ENCODE measurements around the gene PTGER1. TPM values are rescaled to one million over a fixed set of nuclear protein-coding genes. Genes with fewer than 3 reads are reported as not detected.

PTGER1 gene
- total and polyA plus RNA-seq, 8 donors: 0.76 to 12.9 (median 5.5) TPM

- H3K27ac ChIP-seq: peak overlapping the region; percentile 62 to 75
- no peak for DNase-seq
- H3K4me1 ChIP-seq: peaks cover 18 to 34% of the 10 kb centered on the region in 2 donors
- H3K4me3 ChIP-seq: peak overlapping the region; percentile 85 to 87
- ATAC-seq: peak; percentile 2
- no peaks in the 10 kb centered on the region for H3K27me3 ChIP-seq
- H3K9me3 ChIP-seq: no peaks in the 10 kb centered on the region
- H3K36me3 ChIP-seq: peaks cover 0 to 21% of the 10 kb centered on the region in 2 donors
- TF ChIP-seq CTCF (IDR thresholded peaks at IDR 0.05): no peak
- intact Hi-C loops (cut with DNase I): no loop called here
These were observed 19.9 kb upstream of the PTGER1 start for GRCh38 chr19:14494910-14495671.

- intact Hi-C loops (cut with DNase I): no loop called here
- TF ChIP-seq CTCF (IDR thresholded peaks at IDR 0.05): no peak
- Histone ChIP-seq H3K4me3 (peak overlapping the region in 1 of 2 donors; percentile 85), H3K27me3 (no peaks in the 10 kb centered on the region), H3K4me1 (peaks cover 18 to 34% of the 10 kb centered on the region in 2 donors), H3K27ac (peak overlapping the region in 1 of 2 donors; percentile 75), H3K36me3 (peaks cover 0 to 27% of the 10 kb centered on the region in 2 donors), H3K9me3 (no peaks in the 10 kb centered on the region)
- ATAC-seq (no peak), DNase-seq (no peak)
These were observed 19.3 kb upstream of the PTGER1 start for GRCh38 chr19:14494411-14494810.

GRCh38 chr19:14492756-14493337, 17.7 kb upstream of the PTGER1 start:
- no peak for TF ChIP-seq CTCF (IDR thresholded peaks at IDR 0.05)
- DNase-seq (no peak), ATAC-seq (no peak)
- Histone ChIP-seq H3K27me3 (no peaks in the 10 kb centered on the region), H3K9me3 (no peaks in the 10 kb centered on the region), H3K27ac (no peak overlapping the region), H3K36me3 (peaks cover 0 to 41% of the 10 kb centered on the region in 2 donors), H3K4me1 (peaks cover 15 to 29% of the 10 kb centered on the region in 2 donors), H3K4me3 (no peak overlapping the region)
- intact Hi-C loops (cut with DNase I): no loop called here

- no peaks in the 10 kb centered on the region for H3K4me1 ChIP-seq
- H3K4me3 ChIP-seq: no peak overlapping the region
- intact Hi-C loops (cut with DNase I): no loop called here
- no peaks in the 10 kb centered on the region for H3K27me3 ChIP-seq
- H3K9me3 ChIP-seq: no peaks in the 10 kb centered on the region
- no peak for TF ChIP-seq CTCF (IDR thresholded peaks at IDR 0.05)
- H3K27ac ChIP-seq: no peak overlapping the region
- ATAC-seq (no peak), DNase-seq (no peak)
- peaks cover 0 to 62% of the 10 kb centered on the region in 2 donors for H3K36me3 ChIP-seq
These were observed 12.4 kb upstream of the PTGER1 start for GRCh38 chr19:14487370-14488125.

All from left lung (tissue), 10 donors.